ENCODE measurements around the gene OTUD5.

DNA sequence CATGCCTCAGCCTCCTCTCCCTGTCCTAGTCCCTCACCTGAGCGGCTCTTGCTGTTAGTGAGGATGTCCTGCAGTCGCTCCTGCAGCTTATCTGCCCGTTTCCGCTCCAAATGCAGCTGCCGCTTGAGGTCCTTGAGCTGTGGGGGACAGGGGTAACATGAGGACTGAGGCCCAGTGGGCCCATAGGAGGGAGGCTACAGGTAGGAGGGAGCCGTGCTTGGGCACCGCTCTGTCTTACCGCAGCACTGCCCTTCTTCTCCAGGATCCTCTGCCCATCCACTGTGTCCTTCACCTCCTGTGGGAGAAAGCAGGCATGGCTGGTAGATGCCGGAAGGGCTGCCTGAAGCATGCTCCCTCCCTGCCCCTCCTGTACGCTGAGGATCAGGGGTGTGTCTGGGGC is 23.8 kb upstream of the OTUD5 start:
- TF ChIP-seq EZH2 (IDR thresholded peaks at IDR 0.05; ENCODE audit: insufficient read depth, poor library complexity, severe bottlenecking), result no peak
- no peak for TF ChIP-seq EZH2phosphoT487 (IDR thresholded peaks at IDR 0.05; ENCODE audit: insufficient read depth, low read depth)

All from GM23248 (cell line).